Thoracic aorta (tissue), 2 donors: ENCODE measurements around the gene RTN4RL2. TPM values are rescaled to one million over a fixed set of nuclear protein-coding genes. Genes with fewer than 3 reads are reported as not detected.

ENCODE experiments used
- ATAC-seq: fragments of 150-250 bp; one replicate; pipeline ENCODE4 v1.8.0; 2017; ENCODE audit warnings: low read depth; ENCODE audit not compliant: insufficient number of reproducible peaks, low FRiP score
- DNase-seq: peaks from one replicate; pipeline ENCODE4 v3.0.0-alpha.2; 2020; ENCODE audit warnings: low spot score
- H3K27ac ChIP-seq, 2 donors: fragments of 200-600 bp; sonication (generic); 1 replicate in 1 of 2; 2 replicates in 1 of 2; pipeline ENCODE4 v1.5.1; 2016; ENCODE audit warnings: mild to moderate bottlenecking in 2 of 2, moderate library complexity in 2 of 2
- H3K27me3 ChIP-seq: fragments of 200-600 bp; sonication (generic); replicated peaks from 2 replicates; pipeline ENCODE4 v1.6.0; 2016; ENCODE audit warnings: mild to moderate bottlenecking; ENCODE audit not compliant: insufficient read depth
- H3K36me3 ChIP-seq: fragments of 200-600 bp; sonication (generic); one replicate; pipeline ENCODE4 v1.5.1; 2016
- H3K4me1 ChIP-seq, 2 donors: fragments of 200-600 bp; sonication (generic); 1 replicate in 1 of 2; 2 replicates in 1 of 2; pipeline versions ENCODE4 v1.5.1 to v1.6.0; 2016; ENCODE audit warnings: low read depth in 2 of 2, mild to moderate bottlenecking in 1 of 2; ENCODE audit not compliant: control insufficient read depth in 1 of 2
- H3K4me3 ChIP-seq: fragments of 200-600 bp; sonication (generic); 2 replicates; pipeline ENCODE4 v1.5.1; 2016; ENCODE audit warnings: mild to moderate bottlenecking
- H3K9me3 ChIP-seq: fragments of 200-600 bp; sonication (generic); 2 replicates; pipeline ENCODE4 v1.5.1; 2016
- total RNA-seq, 2 donors: library from RNA; depleted of rRNA; stranded (reverse); fragments of >200 nt; gene quantifications; one replicate each; pipeline versions ENCODE4 v1.1.0 to v1.2.3, GENCODE V29; 2016
- TF ChIP-seq, protein P1 (sequence below): fragments of 200-600 bp; sonication (generic); IDR thresholded peaks from one replicate; pipeline ENCODE4 v1.5.1; 2019; ENCODE audit warnings: antibody characterized with exemption

RTN4RL2 gene
- total RNA-seq, 2 donors from 2014 or later, result 0.35 TPM; not detected in 1

DNA sequence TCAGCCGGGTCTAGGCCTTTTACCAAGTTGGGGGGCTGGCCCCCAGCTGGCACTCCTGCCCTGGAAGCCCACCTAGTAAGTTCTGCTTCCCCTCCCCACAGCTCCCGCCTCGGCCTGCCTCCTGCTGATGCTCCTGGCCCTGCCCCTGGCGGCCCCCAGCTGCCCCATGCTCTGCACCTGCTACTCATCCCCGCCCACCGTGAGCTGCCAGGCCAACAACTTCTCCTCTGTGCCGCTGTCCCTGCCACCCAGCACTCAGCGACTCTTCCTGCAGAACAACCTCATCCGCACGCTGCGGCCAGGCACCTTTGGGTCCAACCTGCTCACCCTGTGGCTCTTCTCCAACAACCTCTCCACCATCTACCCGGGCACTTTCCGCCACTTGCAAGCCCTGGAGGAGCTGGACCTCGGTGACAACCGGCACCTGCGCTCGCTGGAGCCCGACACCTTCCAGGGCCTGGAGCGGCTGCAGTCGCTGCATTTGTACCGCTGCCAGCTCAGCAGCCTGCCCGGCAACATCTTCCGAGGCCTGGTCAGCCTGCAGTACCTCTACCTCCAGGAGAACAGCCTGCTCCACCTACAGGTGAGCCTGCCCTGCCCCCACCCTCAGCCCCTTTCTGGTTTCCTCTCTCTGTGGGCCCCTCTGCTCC, 7.3 kb downstream of the RTN4RL2 start:
- Histone ChIP-seq H3K27me3 (no peaks in the 10 kb centered on the region), H3K9me3 (no peaks in the 10 kb centered on the region), H3K4me3 (no peak overlapping the region), H3K36me3 (no peaks in the 10 kb centered on the region), H3K27ac (no peak overlapping the region), H3K4me1 (no peaks in the 10 kb centered on the region)
- TF ChIP-seq, protein P1, sequence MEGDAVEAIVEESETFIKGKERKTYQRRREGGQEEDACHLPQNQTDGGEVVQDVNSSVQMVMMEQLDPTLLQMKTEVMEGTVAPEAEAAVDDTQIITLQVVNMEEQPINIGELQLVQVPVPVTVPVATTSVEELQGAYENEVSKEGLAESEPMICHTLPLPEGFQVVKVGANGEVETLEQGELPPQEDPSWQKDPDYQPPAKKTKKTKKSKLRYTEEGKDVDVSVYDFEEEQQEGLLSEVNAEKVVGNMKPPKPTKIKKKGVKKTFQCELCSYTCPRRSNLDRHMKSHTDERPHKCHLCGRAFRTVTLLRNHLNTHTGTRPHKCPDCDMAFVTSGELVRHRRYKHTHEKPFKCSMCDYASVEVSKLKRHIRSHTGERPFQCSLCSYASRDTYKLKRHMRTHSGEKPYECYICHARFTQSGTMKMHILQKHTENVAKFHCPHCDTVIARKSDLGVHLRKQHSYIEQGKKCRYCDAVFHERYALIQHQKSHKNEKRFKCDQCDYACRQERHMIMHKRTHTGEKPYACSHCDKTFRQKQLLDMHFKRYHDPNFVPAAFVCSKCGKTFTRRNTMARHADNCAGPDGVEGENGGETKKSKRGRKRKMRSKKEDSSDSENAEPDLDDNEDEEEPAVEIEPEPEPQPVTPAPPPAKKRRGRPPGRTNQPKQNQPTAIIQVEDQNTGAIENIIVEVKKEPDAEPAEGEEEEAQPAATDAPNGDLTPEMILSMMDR, result no peak
- ATAC-seq, result no peak
- no peak for DNase-seq

DNA sequence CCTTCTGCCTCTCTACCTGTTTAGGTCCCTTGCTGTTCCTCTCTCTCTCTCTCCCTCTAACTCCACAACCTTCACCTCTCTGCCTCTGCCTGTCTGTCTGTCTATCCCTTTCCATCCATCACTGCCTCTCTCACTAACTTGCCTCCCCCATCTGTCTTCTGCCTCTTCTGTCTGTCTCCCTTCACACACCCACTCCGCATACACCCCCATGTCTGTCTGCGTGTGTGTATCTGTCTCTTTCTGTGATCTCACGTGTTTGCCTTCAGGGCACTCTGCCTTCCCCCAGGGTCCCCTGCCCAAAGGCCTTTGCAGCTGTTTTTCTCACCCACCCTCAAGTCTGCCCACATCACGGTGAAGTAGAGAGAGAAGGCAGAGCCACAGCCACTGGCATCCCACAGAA, 7.9 kb downstream of the RTN4RL2 start:
- no peaks in the 10 kb centered on the region for H3K4me1 ChIP-seq
- TF ChIP-seq, protein P1, result no peak
- H3K4me3 ChIP-seq, result no peak overlapping the region
- no peak for DNase-seq
- no peak for ATAC-seq
- H3K27ac ChIP-seq, result no peak overlapping the region
- no peaks in the 10 kb centered on the region for H3K9me3 ChIP-seq
- no peaks in the 10 kb centered on the region for H3K27me3 ChIP-seq
- no peaks in the 10 kb centered on the region for H3K36me3 ChIP-seq

DNA sequence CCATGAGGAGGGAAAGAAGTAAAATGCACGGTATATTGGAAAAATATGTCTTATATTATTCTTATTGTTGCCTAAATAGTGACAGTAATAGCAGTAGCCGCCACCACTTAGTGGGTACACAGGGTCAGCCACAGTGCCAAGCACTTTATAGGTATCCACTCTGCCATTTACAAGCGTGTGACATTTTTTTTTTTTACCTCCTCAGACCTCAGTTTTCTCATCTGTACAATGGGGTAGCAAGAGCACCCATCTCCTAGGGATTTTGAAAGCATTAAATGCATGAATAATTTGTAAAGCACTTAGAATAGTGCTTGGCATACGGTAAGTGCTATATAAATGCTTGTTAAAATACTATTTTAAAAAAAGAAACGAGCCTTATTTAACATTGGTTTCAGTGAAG, 8.9 kb downstream of the RTN4RL2 start:
- Histone ChIP-seq H3K4me3 (no peak overlapping the region), H3K4me1 (no peaks in the 10 kb centered on the region), H3K9me3 (no peaks in the 10 kb centered on the region), H3K27ac (no peak overlapping the region), H3K36me3 (no peaks in the 10 kb centered on the region), H3K27me3 (no peaks in the 10 kb centered on the region)
- DNase-seq (no peak), ATAC-seq (no peak)
- TF ChIP-seq, protein P1, result no peak

DNA sequence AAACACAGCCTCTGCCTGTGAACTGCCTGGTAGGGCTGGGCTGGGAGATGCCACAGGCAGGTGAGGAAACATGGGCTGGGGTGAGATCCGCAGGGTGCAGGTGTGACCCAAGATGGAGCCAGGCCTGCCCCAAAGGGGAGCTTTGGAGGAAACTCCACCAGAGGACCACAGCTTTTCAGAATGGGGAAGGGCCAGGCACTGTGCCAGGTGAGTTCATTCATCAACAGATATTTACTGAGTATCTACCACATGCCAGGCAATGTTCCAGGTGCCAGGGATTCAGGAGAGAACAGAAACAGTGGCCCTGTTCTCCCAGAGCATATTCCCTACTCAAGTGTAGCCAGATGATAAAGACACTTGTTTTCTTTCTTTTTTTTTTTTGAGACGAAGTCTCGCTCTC, 11.2 kb downstream of the RTN4RL2 start:
- no peak overlapping the region for H3K4me3 ChIP-seq
- H3K27ac ChIP-seq, result no peak overlapping the region
- H3K36me3 ChIP-seq, result no peaks in the 10 kb centered on the region
- no peak for DNase-seq
- H3K9me3 ChIP-seq, result no peaks in the 10 kb centered on the region
- no peak for ATAC-seq
- TF ChIP-seq, protein P1, result no peak
- H3K4me1 ChIP-seq, result peaks cover 6 to 11% of the 10 kb centered on the region in 2 donors
- H3K27me3 ChIP-seq, result peaks cover 4% of the 10 kb centered on the region

DNA sequence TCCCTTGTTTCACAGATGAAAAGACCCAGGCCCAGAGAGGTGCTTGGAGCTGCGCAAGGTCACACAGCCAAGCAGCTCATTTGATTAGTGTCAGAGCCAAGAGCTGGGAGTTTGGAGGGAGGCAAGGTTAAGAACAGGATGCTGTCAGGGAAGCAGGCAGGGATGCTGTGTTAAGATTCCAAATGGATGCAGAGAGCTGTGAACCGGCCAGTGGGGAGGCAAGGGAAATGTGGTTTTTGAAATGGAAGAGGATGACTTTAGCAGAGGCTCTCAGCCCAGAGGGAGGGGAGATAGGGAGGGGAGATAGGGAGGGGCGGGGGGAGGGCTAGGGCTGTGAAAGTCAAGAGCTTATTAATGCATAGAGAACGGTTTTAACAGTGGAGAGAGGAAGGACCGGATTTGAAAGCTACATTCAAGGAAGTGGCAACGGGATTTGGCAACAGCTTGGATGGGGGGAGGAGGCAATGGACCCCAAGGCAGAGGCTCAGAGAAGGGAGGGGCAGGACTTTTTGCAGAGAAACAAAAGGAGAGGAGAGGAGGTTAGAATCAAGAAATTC, 13.0 kb downstream of the RTN4RL2 start:
- TF ChIP-seq, protein P1, result no peak
- no peak for DNase-seq
- ATAC-seq, result no peak
- Histone ChIP-seq H3K27me3 (peaks cover 4% of the 10 kb centered on the region), H3K36me3 (no peaks in the 10 kb centered on the region), H3K4me3 (no peak overlapping the region), H3K27ac (no peak overlapping the region), H3K9me3 (no peaks in the 10 kb centered on the region), H3K4me1 (peaks cover 6 to 17% of the 10 kb centered on the region in 2 donors)
